GM12892 (cell line): Measurements from ENCODE around the gene ITFG2.

ENCODE experiments used
- DNase-seq: peaks from one replicate; pipeline ENCODE4 v3.0.0; 2011; ENCODE audit not compliant: insufficient read length
- FAIRE-seq: peaks from 2 replicates; lab custom pipeline; 2011; peaks lifted over from hg19 to GRCh38; lab: Jason Lieb, UNC
- POLR2A ChIP-seq: IDR thresholded peaks from 2 replicates; pipeline ENCODE4 v1.6.1; 2011; ENCODE audit warnings: low read depth, low read length, control low read depth
- POLR2AphosphoS5 ChIP-seq: IDR thresholded peaks from 2 replicates; pipeline ENCODE4 v1.6.1; 2011; ENCODE audit warnings: low read depth, low read length, control low read depth
- TAF1 ChIP-seq: IDR thresholded peaks from 2 replicates; pipeline ENCODE4 v1.6.1; 2011; ENCODE audit warnings: low read depth, mild to moderate bottlenecking, control low read depth, low read length, borderline replicate concordance

The ITFG2 gene

GRCh38 chr12:2776129-2776806, 36.2 kb upstream of the ITFG2 start:
- no peak for FAIRE-seq
- DNase-seq: no peak
- TF ChIP-seq POLR2AphosphoS5: no peak
- TF ChIP-seq TAF1: no peak
- TF ChIP-seq POLR2A: no peak

GRCh38 chr12:2779281-2779680, 33.2 kb upstream of the ITFG2 start:
- FAIRE-seq (no peak), DNase-seq (no peak)
- TF ChIP-seq POLR2AphosphoS5: no peak
- TF ChIP-seq TAF1: no peak
- TF ChIP-seq POLR2A: no peak

- DNase-seq (peak; percentile 40), FAIRE-seq (peak; percentile 90)
- TF ChIP-seq POLR2A (no peak), POLR2AphosphoS5 (no peak), TAF1 (no peak)
These were observed 28.4 kb upstream of the ITFG2 start for GRCh38 chr12:2783936-2784600.

GRCh38 chr12:2785017-2785416, 27.5 kb upstream of the ITFG2 start:
- TF ChIP-seq TAF1: no peak
- no peak for TF ChIP-seq POLR2A
- no peak for TF ChIP-seq POLR2AphosphoS5
- DNase-seq (no peak), FAIRE-seq (no peak)

- TF ChIP-seq POLR2AphosphoS5 (no peak), TAF1 (no peak), POLR2A (no peak)
- DNase-seq (no peak), FAIRE-seq (no peak)
These were observed 21.4 kb upstream of the ITFG2 start for GRCh38 chr12:2791089-2791488.

GRCh38 chr12:2792671-2793500, 19.6 kb upstream of the ITFG2 start:
- FAIRE-seq (no peak), DNase-seq (no peak)
- TF ChIP-seq POLR2A: no peak
- no peak for TF ChIP-seq TAF1
- no peak for TF ChIP-seq POLR2AphosphoS5

GRCh38 chr12:2793561-2793960, 18.9 kb upstream of the ITFG2 start:
- TF ChIP-seq TAF1 (no peak), POLR2AphosphoS5 (no peak), POLR2A (no peak)
- DNase-seq (no peak), FAIRE-seq (no peak)

GRCh38 chr12:2794191-2794735, 18.2 kb upstream of the ITFG2 start:
- DNase-seq: no peak
- no peak for TF ChIP-seq TAF1
- no peak for TF ChIP-seq POLR2AphosphoS5
- no peak for TF ChIP-seq POLR2A
- no peak for FAIRE-seq

- DNase-seq (peak; percentile 94), FAIRE-seq (peak; percentile 62)
- TF ChIP-seq POLR2AphosphoS5 (0 out of 2 replicates have a peak, but pooled peaks have one; percentile 39), POLR2A (peak; percentile 63; the same call in 1 of the 2 replicates), TAF1 (0 out of 2 replicates have a peak, but pooled peaks have one; percentile 38)
These were observed 17.7 kb upstream of the ITFG2 start, which contains the start of gene FKBP4 for GRCh38 chr12:2794736-2795289. TSS of gene FKBP4 (plus strand) at chr12:2794970. CDS start at chr12:2795140, 170 bp downstream.

GRCh38 chr12:2795291-2796186, 16.9 kb upstream of the ITFG2 start:
- DNase-seq (peak; percentile 95), FAIRE-seq (peak; percentile 80)
- TF ChIP-seq TAF1 (no peak), POLR2AphosphoS5 (no peak), POLR2A (no peak)
